GM13977 (cell line): ENCODE results near the gene ZDBF2.
"Not testable (repeated sequence)": the region's sequence is repeated elsewhere in the genome, so short reads cannot be mapped to it uniquely, and the experiment has no call there.

ENCODE experiments used
- DNase-seq: peaks from one replicate; pipeline ENCODE4 v3.0.0; 2012; ENCODE audit warnings: low spot score
- CTCF ChIP-seq: IDR thresholded peaks from 2 replicates; pipeline ENCODE4 v1.5.1; 2012; ENCODE audit warnings: mild to moderate bottlenecking, control low read depth; ENCODE audit not compliant: insufficient read depth; ENCODE audit errors: extremely low read depth, missing control alignments
- in situ Hi-C: fragments of 300-500 bp; cut with MboI; formaldehyde crosslinking; loops from one replicate; pipeline ENCODE4 v1.12.0; 2022; ENCODE audit warnings: low sequenced_read_pairs, low pct_unique_long_range_greater_than_20kb, mixed read lengths, inconsistent platforms; ENCODE audit not compliant: unreplicated experiment

ZDBF2 gene

GRCh38 chr2:206289391-206289790 is 14.9 kb downstream of the ZDBF2 start:
- no peak for TF ChIP-seq CTCF
- DNase-seq = no peak
- in situ Hi-C loops = no loop called here

- in situ Hi-C loops = no loop called here
- DNase-seq = no peak
- no peak for TF ChIP-seq CTCF
Measured at GRCh38 chr2:206296128-206296527, 21.7 kb downstream of the ZDBF2 start.

- DNase-seq, in situ Hi-C loops: not testable (repeated sequence)
Measured at GRCh38 chr2:206299608-206300007, 25.1 kb downstream of the ZDBF2 start.

GRCh38 chr2:206305523-206306245 is 31.2 kb downstream of the ZDBF2 start:
- no peak for DNase-seq
- in situ Hi-C loops = no loop called here
- no peak for TF ChIP-seq CTCF

GRCh38 chr2:206311026-206311425 is 36.6 kb downstream of the ZDBF2 start:
- no peak for TF ChIP-seq CTCF
- DNase-seq = no peak
- in situ Hi-C loops = no loop called here

GRCh38 chr2:206316141-206316540 is 41.7 kb downstream of the ZDBF2 start:
- TF ChIP-seq CTCF = no peak
- no peak for DNase-seq
- in situ Hi-C loops = no loop called here

- TF ChIP-seq CTCF = no peak
- in situ Hi-C loops = no loop called here
- DNase-seq = no peak
Measured at GRCh38 chr2:206323033-206323432, 48.6 kb downstream of the ZDBF2 start.
